MCF 10A (cell line): Measurements from ENCODE around the gene NKRF. TPM values are rescaled to one million over a fixed set of nuclear protein-coding genes. Genes with fewer than 3 reads are reported as not detected.

Experiments used
- BruUV-seq: library from RNA; stranded (reverse); fragments of 400-500 nt; replicated peaks from 2 replicates; lab custom pipeline; 2021; lab: Mats Ljungman, UMichigan
- CTCF ChIA-PET: fragments of 300-600 bp; sonication (Branson Sonifier 250); formaldehyde crosslinking; extraction: SDS; loops from one replicate; lab custom pipeline; 2021; ENCODE audit warnings: antibody characterized with exemption, inconsistent platforms; lab: Yijun Ruan, JAX
- POLR2A ChIA-PET: fragments of 300-600, 350-650 bp; sonication (Branson Sonifier 250); formaldehyde crosslinking; extraction: SDS; loops from one replicate; lab custom pipeline; 2020; ENCODE audit warnings: antibody characterized with exemption, inconsistent platforms; lab: Yijun Ruan, JAX
- DNase-seq: peaks from one replicate; pipeline ENCODE4 v3.0.0-alpha.2; 2018; ENCODE audit not compliant: unreplicated experiment
- H3K27ac Mint-ChIP-seq: one replicate; pipeline ENCODE4 v1.8.0; 2022; ENCODE audit warnings: mild to moderate bottlenecking, low read depth, mixed read lengths; ENCODE audit not compliant: unreplicated experiment
- H3K27me3 Mint-ChIP-seq: one replicate; pipeline ENCODE4 v1.8.0; 2022; ENCODE audit warnings: mixed read lengths; ENCODE audit not compliant: insufficient read depth, unreplicated experiment
- H3K36me3 Mint-ChIP-seq: one replicate; pipeline ENCODE4 v1.8.0; 2022; ENCODE audit warnings: mild to moderate bottlenecking, moderate library complexity, mixed read lengths; ENCODE audit not compliant: insufficient read depth, unreplicated experiment
- H3K4me1 Mint-ChIP-seq: one replicate; pipeline ENCODE4 v1.8.0; 2022; ENCODE audit warnings: mixed read lengths; ENCODE audit not compliant: insufficient read depth, unreplicated experiment
- H3K4me3 Mint-ChIP-seq: one replicate; pipeline ENCODE4 v1.8.0; 2022; ENCODE audit warnings: mild to moderate bottlenecking, moderate library complexity, mixed read lengths; ENCODE audit not compliant: unreplicated experiment
- H3K9me3 Mint-ChIP-seq: one replicate; pipeline ENCODE4 v1.8.0; 2022; ENCODE audit warnings: mixed read lengths; ENCODE audit not compliant: unreplicated experiment
- CTCF ChIP-seq: fragments of 200-600 bp; IDR thresholded peaks from one replicate; pipeline ENCODE4 v1.8.0; 2022; ENCODE audit warnings: antibody characterized with exemption, mild to moderate bottlenecking; ENCODE audit not compliant: unreplicated experiment
- intact Hi-C: fragments of 100-400 bp; cut with micrococcal nuclease; formaldehyde crosslinking; loops from 2 replicates; pipeline ENCODE4 v1.14.1; 2022
- total RNA-seq: library from RNA; stranded (reverse); gene quantifications from 2 replicates; pipeline ENCODE4 v1.2.3, GENCODE V29; 2022

The NKRF gene
- total RNA-seq, 1 experiment from 2014 or later, result 16.1 TPM

- Mint-ChIP-seq H3K27ac (no peak overlapping the region), H3K27me3 (no peaks in the 10 kb centered on the region), H3K9me3 (no peaks in the 10 kb centered on the region), H3K36me3 (no peaks in the 10 kb centered on the region), H3K4me3 (no peak overlapping the region), H3K4me1 (no peaks in the 10 kb centered on the region)
- POLR2A ChIA-PET, result no interaction called here
- no TSS peak for BruUV-seq
- intact Hi-C loops, result no loop called here
- no peak for TF ChIP-seq CTCF
- DNase-seq, result no peak
- CTCF ChIA-PET, result no interaction called here
These were observed 41.6 kb upstream of the NKRF start for GRCh38 chrX:119647552-119648420.

GRCh38 chrX:119647089-119647488 is 40.9 kb upstream of the NKRF start:
- Mint-ChIP-seq H3K27me3 (no peaks in the 10 kb centered on the region), H3K27ac (no peak overlapping the region), H3K36me3 (no peaks in the 10 kb centered on the region), H3K4me1 (no peaks in the 10 kb centered on the region), H3K4me3 (no peak overlapping the region), H3K9me3 (no peaks in the 10 kb centered on the region)
- TF ChIP-seq CTCF, result no peak
- POLR2A ChIA-PET, result no interaction called here
- intact Hi-C loops, result no loop called here
- no peak for DNase-seq
- CTCF ChIA-PET, result no interaction called here
- BruUV-seq, result no TSS peak

- Mint-ChIP-seq H3K27ac (no peak overlapping the region), H3K4me1 (no peaks in the 10 kb centered on the region), H3K27me3 (no peaks in the 10 kb centered on the region), H3K36me3 (no peaks in the 10 kb centered on the region), H3K9me3 (no peaks in the 10 kb centered on the region), H3K4me3 (no peak overlapping the region)
- no TSS peak for BruUV-seq
- no peak for TF ChIP-seq CTCF
- intact Hi-C loops, result no loop called here
- POLR2A ChIA-PET, result no interaction called here
- CTCF ChIA-PET, result no interaction called here
- DNase-seq, result no peak
These were observed 40.3 kb upstream of the NKRF start for GRCh38 chrX:119646515-119646914.

- H3K4me3 Mint-ChIP-seq, result no peak overlapping the region
- intact Hi-C loops, result no loop called here
- H3K27ac Mint-ChIP-seq, result no peak overlapping the region
- no peaks in the 10 kb centered on the region for H3K4me1 Mint-ChIP-seq
- H3K36me3 Mint-ChIP-seq, result no peaks in the 10 kb centered on the region
- ChIA-PET CTCF (interaction anchor here (0.6 kb wide), 1 partner anchor 87 kb away, joined by 3 read pairs; no protein-coding TSS in a partner anchor), POLR2A (no interaction called here)
- BruUV-seq, result no TSS peak
- no peak for TF ChIP-seq CTCF
- no peak for DNase-seq
- no peaks in the 10 kb centered on the region for H3K27me3 Mint-ChIP-seq
- H3K9me3 Mint-ChIP-seq, result no peaks in the 10 kb centered on the region
These were observed 37.5 kb upstream of the NKRF start for GRCh38 chrX:119643696-119644095.
